22Rv1 (cell line): ENCODE data around the gene SERP1.

ENCODE experiments used
- CTCF ChIP-seq: fragments of 450-650 bp; IDR thresholded peaks from 2 replicates; pipeline ENCODE4 v1.5.1; 2017; ENCODE audit warnings: mild to moderate bottlenecking
- ZFX ChIP-seq: fragments of 450-650 bp; IDR thresholded peaks from 2 replicates; pipeline ENCODE4 v1.6.1; 2017; ENCODE audit warnings: antibody characterized with exemption, borderline replicate concordance

GRCh38 chr3:150594150-150594549, 47.9 kb upstream of the SERP1 start:
- TF ChIP-seq CTCF (no peak), ZFX (no peak)
